Natural killer cell (primary cell): ENCODE data around the gene HSPH1. TPM values are rescaled to one million over a fixed set of nuclear protein-coding genes. Genes with fewer than 3 reads are reported as not detected.

Experiments
- ATAC-seq, 3 donors: fragments of 150-1000 bp in 2 of 3; fragments of 200-7000 bp in 1 of 3; cut with Tn5 transposase; 1 replicate in 1 of 3; 2 replicates in 2 of 3; pipeline ENCODE4 v1.10.0; 2021; ENCODE audit warnings: mild to moderate bottlenecking in 2 of 3, moderate library complexity in 2 of 3
- DNase-seq, 2 donors: peaks; one replicate each; pipeline versions ENCODE4 v3.0.0 to v3.0.0-alpha.2; 2013 to 2021; ENCODE audit warnings: mixed read lengths in 1 of 2
- H3K27ac ChIP-seq: one replicate; pipeline ENCODE4 v1.5.1; 2013; ENCODE audit warnings: mild to moderate bottlenecking, low read length
- H3K27me3 ChIP-seq: one replicate; pipeline ENCODE4 v1.6.1; 2013; ENCODE audit warnings: low read length; ENCODE audit not compliant: control insufficient read depth, insufficient read depth
- H3K36me3 ChIP-seq: one replicate; pipeline ENCODE4 v1.6.1; 2013; ENCODE audit warnings: low read length; ENCODE audit not compliant: control insufficient read depth, insufficient read depth
- H3K4me1 ChIP-seq: one replicate; pipeline ENCODE4 v1.6.1; 2013; ENCODE audit warnings: low read length; ENCODE audit not compliant: control insufficient read depth, insufficient read depth
- H3K4me3 ChIP-seq: one replicate; pipeline ENCODE4 v1.5.1; 2013; ENCODE audit warnings: low read length
- H3K9me3 ChIP-seq: one replicate; pipeline ENCODE4 v1.6.1; 2013; ENCODE audit warnings: low read length; ENCODE audit not compliant: control insufficient read depth, insufficient read depth
- H3K27ac Mint-ChIP-seq, 2 donors: one replicate each; pipeline ENCODE4 v1.8.0; 2022; ENCODE audit warnings: mild to moderate bottlenecking in 2 of 2, mixed read lengths in 2 of 2, moderate library complexity in 1 of 2
- H3K27me3 Mint-ChIP-seq, 2 donors: one replicate each; pipeline ENCODE4 v1.8.0; 2022; ENCODE audit warnings: low read depth in 2 of 2, mixed read lengths in 2 of 2
- H3K36me3 Mint-ChIP-seq: one replicate; pipeline ENCODE4 v1.8.0; 2022; ENCODE audit warnings: mixed read lengths
- H3K4me1 Mint-ChIP-seq, 2 donors: one replicate each; pipeline ENCODE4 v1.8.0; 2022; ENCODE audit warnings: mixed read lengths in 2 of 2
- H3K4me3 Mint-ChIP-seq: one replicate; pipeline ENCODE4 v1.8.0; 2022; ENCODE audit warnings: mild to moderate bottlenecking, moderate library complexity, mixed read lengths
- H3K9me3 Mint-ChIP-seq, 2 donors: one replicate each; pipeline ENCODE4 v1.8.0; 2022; ENCODE audit warnings: mixed read lengths in 2 of 2
- WGBS: methylation state at CpG from one replicate; pipeline ENCODE4 v1.1.7; 2013; ENCODE audit warnings: missing lambda C conversion rate; ENCODE audit not compliant: insufficient coverage; 5-methylcytosine and 5-hydroxymethylcytosine counted together
- intact Hi-C: fragments of 100-400 bp; cut with micrococcal nuclease; formaldehyde crosslinking; loops from one replicate; pipeline ENCODE4 v1.14.2; 2022
- total RNA-seq, 4 donors: library from RNA; stranded (reverse); fragments of 120-200 nt in 1 of 4; gene quantifications; one replicate each; pipeline versions ENCODE4 v1.2.3 to v1.2.4, GENCODE V29; 2013 to 2022
- TF ChIP-seq, protein P1 (sequence below): fragments of 200-600 bp; IDR thresholded peaks from one replicate; pipeline ENCODE4 v1.8.0; 2022; ENCODE audit warnings: antibody characterized with exemption

HSPH1 gene
- total RNA-seq = 10 to 100 TPM; 51.2 to 81.6 (median 75.4) TPM
- total RNA-seq (2013) = 70.4 TPM

DNA sequence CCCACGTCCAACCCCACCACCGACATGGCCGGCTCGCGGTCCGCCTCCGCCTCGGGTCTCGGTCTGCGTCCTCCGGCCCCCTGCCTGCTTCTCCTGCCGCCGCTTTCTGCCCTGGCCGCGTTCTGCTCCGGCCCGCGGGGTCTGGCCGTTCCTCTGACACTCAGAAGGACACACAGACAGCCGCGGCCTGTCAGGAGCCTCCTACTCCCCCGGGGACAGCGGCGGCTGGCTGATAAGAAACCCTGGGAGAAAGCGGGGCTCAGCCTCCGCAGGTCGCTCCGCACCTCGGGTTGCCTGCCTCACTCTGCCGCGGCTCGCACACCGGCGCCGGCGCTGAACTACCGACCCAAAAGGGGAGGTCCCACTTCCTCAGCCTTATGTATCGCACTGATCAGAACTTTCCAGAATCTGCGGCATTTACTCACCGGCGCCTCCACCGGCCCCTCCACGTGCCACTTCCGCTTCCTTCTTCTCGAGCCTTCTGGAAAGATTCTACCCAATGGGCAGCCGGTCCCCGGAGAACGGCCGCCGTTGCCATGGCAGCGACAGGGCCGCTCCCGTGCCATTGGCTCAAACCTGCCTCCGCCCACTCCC, at the start of gene HSPH1:
Gene HSPH1, minus strand, starts transcription at position 348 of the 594 bp plus-strand sequence. Its CDS starts 322 bp downstream, at position 26.
- H3K27ac Mint-ChIP-seq = peak within 1 kb of the TSS; percentile 95 to 99
- ATAC-seq (peak; percentile 76 to 91 (median 81)), DNase-seq (peak; percentile 96 to 99)
- Histone ChIP-seq H3K36me3 (peaks cover 7% of the 10 kb centered on the region), H3K4me3 (peak within 1 kb of the TSS; percentile 81), H3K27ac (peak within 1 kb of the TSS; percentile 88), H3K27me3 (no peaks in the 10 kb centered on the region), H3K4me1 (peaks cover 8% of the 10 kb centered on the region), H3K9me3 (no peaks in the 10 kb centered on the region)
- H3K36me3 Mint-ChIP-seq = no peaks in the 10 kb centered on the region
- no peaks in the 10 kb centered on the region for H3K9me3 Mint-ChIP-seq
- peaks cover 42 to 47% of the 10 kb centered on the region in 2 donors for H3K4me1 Mint-ChIP-seq
- WGBS = under 1% methylated on average over 54 of the region's 54 CpGs
- H3K27me3 Mint-ChIP-seq = no peaks in the 10 kb centered on the region
- TF ChIP-seq, protein P1, sequence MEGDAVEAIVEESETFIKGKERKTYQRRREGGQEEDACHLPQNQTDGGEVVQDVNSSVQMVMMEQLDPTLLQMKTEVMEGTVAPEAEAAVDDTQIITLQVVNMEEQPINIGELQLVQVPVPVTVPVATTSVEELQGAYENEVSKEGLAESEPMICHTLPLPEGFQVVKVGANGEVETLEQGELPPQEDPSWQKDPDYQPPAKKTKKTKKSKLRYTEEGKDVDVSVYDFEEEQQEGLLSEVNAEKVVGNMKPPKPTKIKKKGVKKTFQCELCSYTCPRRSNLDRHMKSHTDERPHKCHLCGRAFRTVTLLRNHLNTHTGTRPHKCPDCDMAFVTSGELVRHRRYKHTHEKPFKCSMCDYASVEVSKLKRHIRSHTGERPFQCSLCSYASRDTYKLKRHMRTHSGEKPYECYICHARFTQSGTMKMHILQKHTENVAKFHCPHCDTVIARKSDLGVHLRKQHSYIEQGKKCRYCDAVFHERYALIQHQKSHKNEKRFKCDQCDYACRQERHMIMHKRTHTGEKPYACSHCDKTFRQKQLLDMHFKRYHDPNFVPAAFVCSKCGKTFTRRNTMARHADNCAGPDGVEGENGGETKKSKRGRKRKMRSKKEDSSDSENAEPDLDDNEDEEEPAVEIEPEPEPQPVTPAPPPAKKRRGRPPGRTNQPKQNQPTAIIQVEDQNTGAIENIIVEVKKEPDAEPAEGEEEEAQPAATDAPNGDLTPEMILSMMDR = no peak
- intact Hi-C loops = loop anchor here (1.0 to 5.0 kb wide), 5 partner anchors 39 to 1376 kb away; partner anchors contain the start of genes N4BP2L2 and USPL1
- H3K4me3 Mint-ChIP-seq = peak within 1 kb of the TSS; percentile 99

DNA sequence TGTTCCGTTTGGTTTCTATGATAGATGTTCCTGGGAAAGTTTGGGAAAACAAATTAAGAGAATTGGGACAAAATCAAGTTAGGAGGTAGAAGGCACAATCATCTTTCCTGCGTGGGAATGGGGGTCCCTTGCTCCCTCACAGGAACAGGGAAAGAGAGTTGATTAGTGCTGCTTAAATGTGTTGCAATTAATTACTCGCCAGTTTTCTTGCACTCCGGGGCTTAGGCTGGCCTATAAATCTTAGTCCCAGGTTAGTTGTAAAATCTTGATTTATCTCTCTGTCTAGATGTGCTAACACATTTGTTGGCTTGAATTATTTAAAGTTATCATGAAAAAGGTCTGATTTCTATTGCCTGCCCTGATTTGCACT, 48.1 kb upstream of the HSPH1 start:
- H3K9me3 Mint-ChIP-seq = no peaks in the 10 kb centered on the region
- H3K27me3 Mint-ChIP-seq = no peaks in the 10 kb centered on the region
- Histone ChIP-seq H3K27me3 (no peaks in the 10 kb centered on the region), H3K4me1 (peaks cover 11% of the 10 kb centered on the region), H3K36me3 (no peaks in the 10 kb centered on the region), H3K27ac (no peak overlapping the region), H3K4me3 (no peak overlapping the region), H3K9me3 (no peaks in the 10 kb centered on the region)
- 45% methylated on average over 4 of the region's 4 CpGs for WGBS
- intact Hi-C loops = no loop called here
- no peaks in the 10 kb centered on the region for H3K36me3 Mint-ChIP-seq
- no peak for DNase-seq
- ATAC-seq = no peak
- H3K4me1 Mint-ChIP-seq = peaks cover 17 to 32% of the 10 kb centered on the region in 2 donors
- peak overlapping the region; percentile 61 to 73 for H3K27ac Mint-ChIP-seq
- TF ChIP-seq, protein P1 = no peak
- peak overlapping the region; percentile 53 for H3K4me3 Mint-ChIP-seq

DNA sequence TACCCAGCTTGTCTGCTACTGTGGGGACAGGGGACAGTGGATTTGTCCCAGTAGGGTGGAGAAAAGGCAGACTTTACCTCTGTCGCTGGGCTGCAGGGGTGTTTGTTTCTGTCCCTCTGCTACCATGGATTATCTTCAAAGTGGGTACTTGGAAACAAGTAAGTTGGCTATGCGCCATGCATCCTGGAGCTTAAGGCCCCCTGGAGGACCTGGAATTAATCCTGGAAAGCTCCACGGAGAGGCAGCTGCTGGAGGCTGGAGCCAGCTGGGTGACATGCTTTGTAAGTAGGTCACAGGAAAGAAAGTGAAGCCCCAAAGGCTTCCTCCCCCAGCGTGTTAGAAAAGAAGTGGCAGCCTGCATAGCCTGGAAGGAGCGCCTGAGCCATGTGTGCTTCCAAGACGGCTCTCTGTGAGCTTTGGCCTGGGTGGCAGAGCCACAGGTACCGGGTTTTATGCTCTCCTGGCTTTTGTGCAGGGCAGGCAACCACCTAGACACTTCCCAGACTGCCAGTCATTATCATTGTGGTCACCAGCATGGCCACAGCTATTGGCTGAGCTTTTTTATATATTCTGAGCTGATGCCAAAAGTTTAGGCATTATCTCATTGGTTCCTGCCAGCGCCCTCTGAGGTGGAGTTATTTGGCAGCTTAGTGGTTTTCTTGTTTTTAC, 47.6 kb upstream of the HSPH1 start:
- WGBS = 40% methylated on average over 8 of the region's 8 CpGs
- peak; percentile 50 to 73 (median 63) for ATAC-seq
- H3K36me3 Mint-ChIP-seq = no peaks in the 10 kb centered on the region
- Histone ChIP-seq H3K27ac (no peak overlapping the region), H3K4me3 (no peak overlapping the region), H3K9me3 (no peaks in the 10 kb centered on the region), H3K27me3 (no peaks in the 10 kb centered on the region), H3K4me1 (peaks cover 11% of the 10 kb centered on the region), H3K36me3 (no peaks in the 10 kb centered on the region)
- DNase-seq = peak in 1 of 2 donors; percentile 30
- H3K9me3 Mint-ChIP-seq = no peaks in the 10 kb centered on the region
- peak overlapping the region; percentile 53 for H3K4me3 Mint-ChIP-seq
- H3K4me1 Mint-ChIP-seq = peaks cover 23 to 37% of the 10 kb centered on the region in 2 donors
- H3K27me3 Mint-ChIP-seq = no peaks in the 10 kb centered on the region
- peak overlapping the region; percentile 61 to 73 for H3K27ac Mint-ChIP-seq
- TF ChIP-seq, protein P1 = no peak
- intact Hi-C loops = no loop called here
